Measurements from ENCODE around the gene LRRC47. TPM values are rescaled to one million over a fixed set of nuclear protein-coding genes. Genes with fewer than 3 reads are reported as not detected.

The LRRC47 gene
- total and polyA plus RNA-seq, 2 of the 8 experiments (the other 6 are each of a cell fraction or from before 2014, with no cell fraction given) = 38.3 to 82.4 TPM

GRCh38 chr1:3746389-3746829 is 49.9 kb downstream of the LRRC47 start (continued):
- TF ChIP-seq TAF1 (IDR thresholded peaks at IDR 0.05; ENCODE audit: low read depth, low read length) (0 out of 2 replicates have a peak, but pooled peaks have one; percentile 30), GTF2F1 (IDR thresholded peaks at IDR 0.05; ENCODE audit: borderline replicate concordance, low read depth, low read length) (no peak), BCL11A (IDR thresholded peaks at IDR 0.05; ENCODE audit: low read depth in 2 of 2, low read length in 2 of 2) (no peak), CBX5 (IDR thresholded peaks at IDR 0.05; ENCODE audit: low read depth, low read length) (no peak), BRCA1 (IDR thresholded peaks at IDR 0.05; ENCODE audit: low read depth, low read length) (no peak), USF2 (IDR thresholded peaks at IDR 0.05; ENCODE audit: low read length) (no peak), RAD21 (IDR thresholded peaks at IDR 0.05 in 1 of 2, conservative IDR thresholded peaks at IDR 0.05 in 1 of 2; ENCODE audit: low read depth in 2 of 2, low read length in 2 of 2) (no peak), CEBPB (IDR thresholded peaks at IDR 0.05; ENCODE audit: low read depth, low read length) (no peak), PHF8 (conservative IDR thresholded peaks at IDR 0.05; ENCODE audit: low read depth, low read length) (no peak), HDAC6 (IDR thresholded peaks at IDR 0.05; ENCODE audit: low read depth, low read length) (no peak), EGR1 (IDR thresholded peaks at IDR 0.05; ENCODE audit: borderline replicate concordance, low read depth, low read length) (no peak), RXRA (IDR thresholded peaks at IDR 0.05; ENCODE audit: insufficient read depth, low read depth, low read length) (no peak)

All from H1 (cell line).